GM21619 (cell line): Measurements from ENCODE around the gene NEU2.
A peak's percentile ranks its signal among the peaks of the same experiment; 100 is the strongest.
"Not testable (repeated sequence)": the region's sequence is repeated elsewhere in the genome, so short reads cannot be mapped to it uniquely, and the experiment has no call there.

Experiments used
- ATAC-seq: cut with Tn5 transposase; IDR thresholded peaks from one replicate; pipeline ENCODE4 v1.9.1; 2021; ENCODE audit not compliant: unreplicated experiment

The NEU2 gene

GRCh38 chr2:233034091-233034882 lies 1.8 kb downstream of the NEU2 start:
- no peak for ATAC-seq

DNA sequence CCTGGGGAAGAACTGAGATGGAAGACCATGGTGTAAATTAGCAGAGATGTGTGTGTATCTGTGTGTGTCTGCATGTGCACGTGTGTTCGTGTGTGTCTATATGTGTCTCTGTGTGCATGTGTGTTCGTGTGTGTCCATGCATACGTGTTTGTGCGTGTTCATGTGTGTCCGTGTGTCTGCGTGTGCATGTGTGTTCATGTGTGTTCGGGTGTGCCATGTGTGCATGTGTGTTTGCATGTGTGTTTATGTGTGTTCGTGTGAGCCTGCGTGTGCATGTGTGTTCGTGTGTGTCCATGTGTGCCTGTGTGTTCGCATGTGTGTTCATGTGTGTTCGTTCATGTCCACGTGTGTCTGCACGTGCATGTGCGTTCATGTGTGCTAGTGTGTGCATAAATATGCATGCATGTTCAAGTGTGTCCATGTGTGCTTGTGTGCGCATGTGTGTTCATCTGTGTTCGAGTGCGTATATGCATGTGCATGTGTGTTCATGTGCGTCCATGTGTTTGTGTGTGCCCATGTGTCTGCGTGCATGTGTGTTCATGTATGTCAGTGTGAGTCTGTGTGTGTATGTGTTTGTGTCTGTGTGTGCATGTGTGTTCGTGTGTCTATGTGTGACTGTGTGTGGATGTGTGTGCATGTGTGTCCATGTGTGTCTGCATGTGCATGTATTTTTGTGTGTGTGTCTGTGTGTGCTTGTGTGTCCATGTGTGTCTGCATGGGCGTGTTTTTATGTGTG lies 3.1 kb downstream of the NEU2 start:
- no peak for ATAC-seq

GRCh38 chr2:233036162-233036838 lies 3.8 kb downstream of the NEU2 start:
- ATAC-seq, result no peak

DNA sequence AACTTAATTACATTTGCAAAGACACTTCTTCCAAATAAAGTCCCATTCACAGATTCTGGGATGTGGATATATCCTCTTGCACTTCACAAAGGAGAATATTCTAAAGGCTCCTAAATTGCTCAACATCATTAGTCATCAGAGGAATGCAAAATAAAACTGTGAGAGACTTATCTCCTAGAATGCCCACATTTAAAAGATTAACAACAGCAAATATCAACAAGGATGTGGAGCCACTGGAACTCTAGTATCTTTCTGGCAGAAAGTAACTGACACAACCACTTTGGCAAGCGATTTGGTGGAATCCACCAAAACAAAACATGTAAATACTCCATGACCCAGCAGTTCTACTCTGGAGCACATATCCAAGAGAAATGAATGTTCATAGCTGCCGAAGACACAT lies 4.6 kb downstream of the NEU2 start:
- no peak for ATAC-seq

DNA sequence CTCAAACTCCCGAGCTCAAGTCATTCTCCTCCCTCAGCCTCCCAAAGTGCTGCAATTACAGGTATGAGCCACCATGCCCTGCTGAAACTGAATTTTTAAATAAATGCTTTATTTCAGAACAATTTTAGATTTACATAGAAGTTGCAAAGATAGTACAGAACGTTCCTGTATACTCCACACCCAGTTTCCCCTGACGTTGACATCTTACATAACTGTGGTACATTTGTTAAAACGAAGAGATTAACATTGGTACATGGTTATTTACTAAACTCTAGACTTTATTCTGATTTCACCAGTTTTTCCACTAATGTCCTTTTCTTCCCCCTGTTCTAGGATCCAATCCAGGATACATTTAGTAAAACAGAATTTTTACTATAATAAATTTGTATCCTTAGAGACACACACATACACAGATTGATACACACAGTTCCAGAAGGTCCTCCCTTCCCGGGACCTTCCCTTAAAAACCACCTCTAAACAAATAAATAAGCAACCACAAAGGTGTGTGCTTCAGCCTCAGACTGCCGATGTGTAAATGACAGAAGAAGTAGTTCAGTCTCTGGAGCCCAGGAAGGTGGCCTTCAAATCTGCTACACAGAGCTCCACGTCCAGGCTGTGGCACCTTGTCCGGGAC lies 6.9 kb downstream of the NEU2 start:
- ATAC-seq, result no peak

GRCh38 chr2:233039846-233040530 lies 7.5 kb downstream of the NEU2 start:
- no peak for ATAC-seq

GRCh38 chr2:233040571-233040970 lies 8.1 kb downstream of the NEU2 start:
- ATAC-seq, result no peak

- no peak for ATAC-seq
Observed at GRCh38 chr2:233041722-233042323, 9.4 kb downstream of the NEU2 start.

- no peak for ATAC-seq
Observed at GRCh38 chr2:233042549-233042948, 10.1 kb downstream of the NEU2 start.

DNA sequence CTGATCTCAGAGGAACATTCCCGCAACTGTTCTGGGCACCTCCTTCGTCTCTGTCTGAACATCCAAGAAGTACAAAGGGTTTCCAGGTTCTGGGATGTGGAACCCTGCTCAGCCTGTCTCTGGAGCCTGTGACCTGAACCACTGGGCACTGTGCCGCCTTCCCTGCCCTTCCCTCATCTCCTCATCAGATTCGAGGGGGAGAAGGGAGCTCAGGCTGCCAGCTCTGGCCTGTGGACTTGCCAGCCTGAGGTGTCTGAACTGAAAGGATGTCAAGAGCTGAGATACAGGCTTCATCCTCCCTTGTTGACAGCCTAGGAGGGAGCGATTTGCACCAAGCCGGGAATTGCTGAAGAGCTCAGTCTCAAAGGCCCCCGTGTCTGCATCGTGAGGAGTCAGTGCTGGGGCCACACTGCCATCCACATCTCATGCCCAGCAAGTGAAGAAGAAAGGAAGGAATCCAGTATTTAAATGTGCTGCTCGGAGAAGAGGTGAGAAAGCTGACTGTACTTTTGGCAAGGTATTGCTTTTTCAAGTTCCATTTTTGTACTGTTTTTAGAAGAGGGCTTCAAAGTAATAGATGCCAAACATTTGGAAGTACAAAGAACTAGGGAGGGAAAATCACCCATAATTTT lies 12.6 kb downstream of the NEU2 start:
- ATAC-seq, result no peak

- no peak for ATAC-seq
Observed at GRCh38 chr2:233047206-233047605, 14.7 kb downstream of the NEU2 start.

DNA sequence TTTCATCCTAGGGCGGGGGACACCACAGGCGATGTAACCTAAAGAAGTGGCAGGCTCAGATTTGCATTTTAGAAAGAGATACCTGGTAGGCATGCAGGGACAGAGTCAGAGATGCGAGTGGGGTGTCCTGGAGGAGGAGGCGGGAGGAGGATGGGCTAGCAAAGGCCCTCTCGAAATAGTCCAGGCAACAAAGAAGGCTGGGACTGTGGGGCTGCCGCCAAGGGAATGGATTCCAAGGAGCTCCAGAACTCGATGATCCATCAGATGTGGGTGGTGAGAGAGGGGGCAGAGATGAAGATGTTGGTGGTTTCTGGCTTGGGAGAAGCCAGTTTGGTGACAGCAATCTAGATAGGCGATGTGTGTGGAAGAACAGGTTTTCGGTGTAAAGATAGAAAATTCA lies 15.2 kb downstream of the NEU2 start:
- ATAC-seq, result no peak

- ATAC-seq, result no peak
Observed at GRCh38 chr2:233048569-233049193, 16.2 kb downstream of the NEU2 start.

- ATAC-seq, result no peak
Observed at GRCh38 chr2:233049194-233049761, 16.8 kb downstream of the NEU2 start.

GRCh38 chr2:233051241-233052149 lies 19.0 kb downstream of the NEU2 start:
- no peak for ATAC-seq

- not testable (repeated sequence) for ATAC-seq
Observed at GRCh38 chr2:233052517-233052916, 20.0 kb downstream of the NEU2 start.

- peak; percentile 54 for ATAC-seq
Observed at GRCh38 chr2:233053928-233054784, 21.7 kb downstream of the NEU2 start.
